Kidney (tissue), 14 donors: ENCODE data around the gene RELL1. TPM values are rescaled to one million over a fixed set of nuclear protein-coding genes. Genes with fewer than 3 reads are reported as not detected.

Experiments
- DNase-seq, 5 donors: peaks; one replicate each; pipeline ENCODE4 v3.0.0-alpha.2; 2013 to 2020
- FAIRE-seq: peaks from 2 replicates; lab custom pipeline; 2012; peaks lifted over from hg19 to GRCh38; lab: Jason Lieb, UNC
- H3K27ac ChIP-seq, 2 donors: one replicate each; pipeline ENCODE4 v1.7.0; 2013; ENCODE audit warnings: low read depth in 2 of 2, low read length in 2 of 2, inconsistent platforms in 1 of 2
- H3K27me3 ChIP-seq: one replicate; pipeline ENCODE4 v1.7.1; 2013; ENCODE audit warnings: low read length, inconsistent platforms; ENCODE audit not compliant: control insufficient read depth, insufficient read depth
- H3K36me3 ChIP-seq, 3 donors: one replicate each; pipeline versions ENCODE4 v1.7.0 to v1.7.1; 2013; ENCODE audit warnings: low read length in 3 of 3, control low read depth in 1 of 3, inconsistent platforms in 1 of 3; ENCODE audit not compliant: insufficient read depth in 3 of 3, control insufficient read depth in 2 of 3
- H3K4me1 ChIP-seq, 3 donors: one replicate each; pipeline versions ENCODE4 v1.7.0 to v1.7.1; 2013; ENCODE audit warnings: low read length in 3 of 3, inconsistent platforms in 1 of 3, low read depth in 1 of 3; ENCODE audit not compliant: control insufficient read depth in 2 of 3, insufficient read depth in 2 of 3
- H3K4me3 ChIP-seq, 3 donors: one replicate each; pipeline versions ENCODE4 v1.7.0 to v1.8.1; 2013; ENCODE audit warnings: low read length in 3 of 3, control low read depth in 1 of 3, inconsistent platforms in 1 of 3
- H3K9ac ChIP-seq, 3 donors: one replicate each; pipeline versions ENCODE4 v1.7.0 to v1.7.1; 2013; ENCODE audit warnings: low read length in 3 of 3, control low read depth in 1 of 3, inconsistent platforms in 1 of 3
- H3K9me3 ChIP-seq, 3 donors: one replicate each; pipeline versions ENCODE4 v1.7.0 to v1.7.1; 2013; ENCODE audit warnings: low read length in 3 of 3, control low read depth in 1 of 3, inconsistent platforms in 1 of 3; ENCODE audit not compliant: control insufficient read depth in 2 of 3, insufficient read depth in 1 of 3
- CTCF ChIP-seq: IDR thresholded peaks from 3 replicates; pipeline ENCODE4 v1.5.1; 2012; ENCODE audit warnings: mild to moderate bottlenecking, moderate library complexity, borderline replicate concordance; ENCODE audit not compliant: insufficient read depth; ENCODE audit errors: extremely low read depth
- intact Hi-C: fragments of 100-400 bp; cut with DNase I; formaldehyde crosslinking; loops from one replicate; pipeline ENCODE4 v1.11.1; 2022
- polyA plus RNA-seq: library from polyadenylated mRNA; stranded (reverse); fragments of 350-450 nt; fragmentation: Illumina TruSeq; extraction: RNeasy Lipid Tissue Mini Kit (QIAGEN cat#74804); gene quantifications from one replicate; pipeline ENCODE4 v1.2.3, GENCODE V29; 2014; ENCODE audit warnings: low read depth, low replicate concordance; ENCODE audit not compliant: insufficient read depth
- total RNA-seq: library from RNA; stranded (reverse); fragmentation: NEBNext Ultra II Directional; extraction: Animal tissue kit (Norgen Biotek cat#: 25700); gene quantifications from one replicate; pipeline ENCODE4 v1.2.1, GENCODE V29; 2021
- donor health status: control.
- donor health status: control.
- donor health status: control.
- donor health status: control.
- donor health status: control.
- donor health status: DM: yes; HTN: yes; CAD: no.
- donor health status: Normal renal cell carcinoma (clear cell type).

Gene RELL1
- total and polyA plus RNA-seq, 2 donors from 2014 or later = 1.4 to 38.4 TPM

GRCh38 chr4:37715889-37716402, 29.8 kb upstream of the RELL1 start:
- TF ChIP-seq CTCF = no peak
- no peak for FAIRE-seq
- no peaks in the 10 kb centered on the region for H3K36me3 ChIP-seq
- no peak for DNase-seq
- H3K27me3 ChIP-seq = no peaks in the 10 kb centered on the region
- intact Hi-C loops = no loop called here
- H3K4me3 ChIP-seq = no peak overlapping the region
- no peak overlapping the region for H3K27ac ChIP-seq
- no peak overlapping the region for H3K9ac ChIP-seq
- H3K4me1 ChIP-seq = no peaks in the 10 kb centered on the region
- no peaks in the 10 kb centered on the region for H3K9me3 ChIP-seq

GRCh38 chr4:37710491-37710890, 24.3 kb upstream of the RELL1 start:
- no peak for TF ChIP-seq CTCF
- FAIRE-seq (no peak), DNase-seq (no peak)
- intact Hi-C loops = no loop called here
- H3K4me3 ChIP-seq = no peak overlapping the region
- H3K9me3 ChIP-seq = no peaks in the 10 kb centered on the region
- H3K9ac ChIP-seq = no peak overlapping the region
- no peaks in the 10 kb centered on the region for H3K27me3 ChIP-seq
- no peaks in the 10 kb centered on the region for H3K36me3 ChIP-seq
- peaks cover 0 to 2% (median 0%) of the 10 kb centered on the region in 3 donors for H3K4me1 ChIP-seq
- no peak overlapping the region for H3K27ac ChIP-seq

- intact Hi-C loops = no loop called here
- FAIRE-seq = no peak
Measured at GRCh38 chr4:37706032-37706431, 19.9 kb upstream of the RELL1 start.

More at GRCh38 chr4:37706032-37706431, 19.9 kb upstream of the RELL1 start:
- no peak for DNase-seq
- Histone ChIP-seq H3K4me1 (peaks cover 0 to 2% (median 0%) of the 10 kb centered on the region in 3 donors), H3K27ac (no peak overlapping the region), H3K9me3 (no peaks in the 10 kb centered on the region), H3K27me3 (no peaks in the 10 kb centered on the region), H3K36me3 (no peaks in the 10 kb centered on the region), H3K4me3 (no peak overlapping the region), H3K9ac (no peak overlapping the region)
- no peak for TF ChIP-seq CTCF
